Measurements from ENCODE around the gene CYP4F3.
"Not testable (repeated sequence)": the region's sequence is repeated elsewhere in the genome, so short reads cannot be mapped to it uniquely, and the experiment has no call there.

Gene CYP4F3

GRCh38 chr19:15666883-15667282 lies 26.2 kb downstream of the CYP4F3 start:
- no peak for DNase-seq (ENCODE audit: low read depth)

GRCh38 chr19:15669440-15669839 lies 28.7 kb downstream of the CYP4F3 start:
- DNase-seq (ENCODE audit: low read depth), result no peak

- DNase-seq (ENCODE audit: low read depth), result no peak
These were observed 29.2 kb downstream of the CYP4F3 start for GRCh38 chr19:15669891-15670290.

- no peak for DNase-seq (ENCODE audit: low read depth)
These were observed 30.6 kb downstream of the CYP4F3 start for GRCh38 chr19:15671237-15671821.

GRCh38 chr19:15671891-15672579 lies 31.3 kb downstream of the CYP4F3 start:
- no peak for DNase-seq (ENCODE audit: low read depth)

- DNase-seq (ENCODE audit: low read depth), result no peak
These were observed 32.0 kb downstream of the CYP4F3 start, which contains the start of gene CYP4F12 for GRCh38 chr19:15672580-15673175. TSS of gene CYP4F12 (plus strand) at chr19:15673087. CDS start at chr19:15673530, 443 bp downstream.

- DNase-seq (ENCODE audit: low read depth), result no peak
These were observed 32.5 kb downstream of the CYP4F3 start for GRCh38 chr19:15673176-15673654.

- no peak for DNase-seq (ENCODE audit: low read depth)
These were observed 34.9 kb downstream of the CYP4F3 start for GRCh38 chr19:15675560-15675959.

- no peak for DNase-seq (ENCODE audit: low read depth)
These were observed 38.4 kb downstream of the CYP4F3 start for GRCh38 chr19:15679089-15679488.

GRCh38 chr19:15679865-15680264 lies 39.2 kb downstream of the CYP4F3 start:
- not testable (repeated sequence) for DNase-seq (ENCODE audit: low read depth)

GRCh38 chr19:15680478-15681322 lies 40.0 kb downstream of the CYP4F3 start:
- no peak for DNase-seq (ENCODE audit: low read depth)

GRCh38 chr19:15683411-15683810 lies 42.7 kb downstream of the CYP4F3 start:
- no peak for DNase-seq (ENCODE audit: low read depth)

- DNase-seq (ENCODE audit: low read depth), result no peak
These were observed 44.1 kb downstream of the CYP4F3 start for GRCh38 chr19:15684828-15685227.

GRCh38 chr19:15696654-15697194 lies 56.0 kb downstream of the CYP4F3 start:
- no peak for DNase-seq (ENCODE audit: low read depth)

GRCh38 chr19:15701757-15702533 lies 61.2 kb downstream of the CYP4F3 start:
- DNase-seq (ENCODE audit: low read depth), result no peak

- DNase-seq (ENCODE audit: low read depth), result no peak
These were observed 61.8 kb downstream of the CYP4F3 start for GRCh38 chr19:15702534-15702930.
